ENCODE measurements around the gene OR6C65.
"Not testable (repeated sequence)": the region's sequence is repeated elsewhere in the genome, so short reads cannot be mapped to it uniquely, and the experiment has no call there.

OR6C65 gene

GRCh38 chr12:55396326-55396725, 4.0 kb upstream of the OR6C65 start:
- H3K4me3 ChIP-seq: no peak overlapping the region
- TF ChIP-seq CTCF (IDR thresholded peaks at IDR 0.05): no peak
- no peak overlapping the region for H3K27ac ChIP-seq
- DNase-seq (ENCODE audit: low spot score): no peak

GRCh38 chr12:55407866-55408265, 7.5 kb downstream of the OR6C65 start:
- no peak overlapping the region for H3K4me3 ChIP-seq
- no peak overlapping the region for H3K27ac ChIP-seq
- TF ChIP-seq CTCF (IDR thresholded peaks at IDR 0.05): no peak
- no peak for DNase-seq (ENCODE audit: low spot score)

GRCh38 chr12:55409133-55409532, 8.8 kb downstream of the OR6C65 start:
- H3K4me3 ChIP-seq; H3K27ac ChIP-seq; DNase-seq (ENCODE audit: low spot score): not testable (repeated sequence)

GRCh38 chr12:55412138-55412537, 11.8 kb downstream of the OR6C65 start:
- not testable (repeated sequence) for DNase-seq (ENCODE audit: low spot score); H3K4me3 ChIP-seq; H3K27ac ChIP-seq

- H3K4me3 ChIP-seq; DNase-seq (ENCODE audit: low spot score); H3K27ac ChIP-seq: not testable (repeated sequence)
Measured at GRCh38 chr12:55413498-55414388, 13.4 kb downstream of the OR6C65 start.

GRCh38 chr12:55414396-55414823, 14.1 kb downstream of the OR6C65 start:
- H3K4me3 ChIP-seq; H3K27ac ChIP-seq; DNase-seq (ENCODE audit: low spot score): not testable (repeated sequence)

- DNase-seq (ENCODE audit: low spot score); H3K27ac ChIP-seq; H3K4me3 ChIP-seq: not testable (repeated sequence)
Measured at GRCh38 chr12:55414889-55415288, 14.6 kb downstream of the OR6C65 start.

GRCh38 chr12:55416961-55417360, 16.6 kb downstream of the OR6C65 start:
- H3K4me3 ChIP-seq: no peak overlapping the region
- H3K27ac ChIP-seq: no peak overlapping the region
- no peak for TF ChIP-seq CTCF (IDR thresholded peaks at IDR 0.05)
- DNase-seq (ENCODE audit: low spot score): no peak

GRCh38 chr12:55420307-55420962, 20.1 kb downstream of the OR6C65 start:
- no peak for TF ChIP-seq CTCF (IDR thresholded peaks at IDR 0.05)
- H3K4me3 ChIP-seq: no peak overlapping the region
- H3K27ac ChIP-seq: no peak overlapping the region
- DNase-seq (ENCODE audit: low spot score): no peak

Data from coronary artery (tissue), 2 donors.